Endothelial cell of umbilical vein (primary cell): Measurements from ENCODE around the gene STX4.

Source experiments
- CTCF ChIP-seq, 2 donors: IDR thresholded peaks; 1 replicate in 1 of 2; 2 replicates in 1 of 2; pipeline ENCODE4 v1.5.1; 2011; ENCODE audit warnings: low read length in 2 of 2, mild to moderate bottlenecking in 2 of 2, moderate library complexity in 2 of 2, control low read depth in 1 of 2, inconsistent platforms in 1 of 2, low read depth in 1 of 2; ENCODE audit not compliant: insufficient read depth in 1 of 2; ENCODE audit errors: extremely low read depth in 1 of 2
- EZH2 ChIP-seq: IDR thresholded peaks from 2 replicates; pipeline ENCODE4 v1.6.1; 2012; ENCODE audit warnings: borderline replicate concordance, low read depth, mild to moderate bottlenecking, moderate library complexity, low read length, inconsistent platforms; ENCODE audit not compliant: severe bottlenecking
- GATA2 ChIP-seq: IDR thresholded peaks from 2 replicates; pipeline ENCODE4 v1.7.0; 2011; ENCODE audit warnings: low read depth, mild to moderate bottlenecking, moderate library complexity, mixed read lengths, low read length; ENCODE audit not compliant: insufficient read length, insufficient read depth
- JUN ChIP-seq: IDR thresholded peaks from 2 replicates; pipeline ENCODE4 v1.6.1; 2011; ENCODE audit warnings: borderline replicate concordance, low read depth; ENCODE audit not compliant: insufficient read length, insufficient read depth
- MYC ChIP-seq: IDR thresholded peaks from one replicate; pipeline ENCODE4 v1.6.1; 2011; ENCODE audit warnings: mild to moderate bottlenecking, low read depth, low read length
- POLR2A ChIP-seq: IDR thresholded peaks from 2 replicates; pipeline ENCODE4 v1.6.1; 2012; ENCODE audit warnings: low read depth, mild to moderate bottlenecking, control low read depth, low read length
- POLR2AphosphoS5 ChIP-seq: IDR thresholded peaks from 2 replicates; pipeline ENCODE4 v1.6.1; 2012; ENCODE audit warnings: low read depth, mild to moderate bottlenecking, control low read depth, low read length, moderate library complexity; ENCODE audit not compliant: insufficient read depth
- TF ChIP-seq, protein P1 (sequence below): IDR thresholded peaks from 2 replicates; pipeline ENCODE4 v1.6.1; 2011; ENCODE audit not compliant: insufficient read depth, insufficient read length

DNA sequence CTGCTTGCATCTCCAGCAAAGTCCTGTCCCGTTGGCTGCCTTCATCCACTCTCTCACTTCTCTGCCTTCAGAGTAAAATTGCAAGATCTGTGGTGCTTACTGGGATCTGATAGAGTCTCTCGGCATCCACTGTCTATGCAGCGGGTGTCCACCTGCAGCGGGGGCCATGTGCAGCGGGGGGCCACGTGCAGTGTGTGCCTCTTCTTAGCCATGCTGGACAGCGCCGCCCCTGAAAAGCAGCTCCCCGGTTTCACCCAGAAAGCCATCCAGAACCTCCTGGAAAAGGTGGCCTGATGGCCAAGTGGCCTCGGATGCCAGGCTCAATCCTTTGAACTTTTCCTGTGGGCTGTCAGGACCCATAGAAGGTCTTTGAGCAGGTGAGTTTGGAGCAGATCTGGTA lies 9.5 kb downstream of the STX4 start:
- TF ChIP-seq EZH2 (no peak), CTCF (IDR thresholded peaks at IDR 0.05; ENCODE audit: extremely low read depth in 1 of 2, insufficient read depth in 1 of 2, low read depth in 1 of 2, low read length in 2 of 2) (no peak), POLR2A (no peak), POLR2AphosphoS5 (no peak), MYC (no peak), JUN (no peak), GATA2 (no peak)
- TF ChIP-seq, protein P1, sequence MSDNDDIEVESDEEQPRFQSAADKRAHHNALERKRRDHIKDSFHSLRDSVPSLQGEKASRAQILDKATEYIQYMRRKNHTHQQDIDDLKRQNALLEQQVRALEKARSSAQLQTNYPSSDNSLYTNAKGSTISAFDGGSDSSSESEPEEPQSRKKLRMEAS, result no peak
